NCI-H2107 treated with DMSO at 0.1 percent for 48 hours (cell line): ENCODE measurements around the gene RGS9.
"Not testable (repeated sequence)": the region's sequence is repeated elsewhere in the genome, so short reads cannot be mapped to it uniquely, and the experiment has no call there.

Experiments used
- DNase-seq: peaks from one replicate; lab custom pipeline; 2025; ENCODE audit not compliant: unreplicated experiment; lab: John Stamatoyannopoulos, UW

The RGS9 gene

GRCh38 chr17:65109990-65110680, 27.0 kb upstream of the RGS9 start:
- no peak for DNase-seq

- no peak for DNase-seq
These were observed 21.3 kb upstream of the RGS9 start for GRCh38 chr17:65115839-65116238.

GRCh38 chr17:65116515-65116914, 20.7 kb upstream of the RGS9 start:
- not testable (repeated sequence) for DNase-seq

- no peak for DNase-seq
These were observed 19.7 kb upstream of the RGS9 start for GRCh38 chr17:65117384-65118035.

- no peak for DNase-seq
These were observed 15.8 kb upstream of the RGS9 start for GRCh38 chr17:65121368-65121767.

GRCh38 chr17:65121916-65122806, 15.0 kb upstream of the RGS9 start:
- DNase-seq, result no peak

GRCh38 chr17:65122836-65123756, 14.1 kb upstream of the RGS9 start:
- DNase-seq, result peak; percentile 78

- DNase-seq, result no peak
These were observed 13.2 kb upstream of the RGS9 start for GRCh38 chr17:65123757-65124675.

- no peak for DNase-seq
These were observed 6.3 kb upstream of the RGS9 start for GRCh38 chr17:65130832-65131231.

- no peak for DNase-seq
These were observed 5.9 kb upstream of the RGS9 start for GRCh38 chr17:65131240-65131639.

- DNase-seq, result no peak
These were observed 5.2 kb upstream of the RGS9 start for GRCh38 chr17:65131946-65132345.

GRCh38 chr17:65134035-65134434, 3.1 kb upstream of the RGS9 start:
- no peak for DNase-seq

GRCh38 chr17:65139101-65139764, 2.1 kb downstream of the RGS9 start:
- no peak for DNase-seq

GRCh38 chr17:65142247-65142646, 5.1 kb downstream of the RGS9 start:
- no peak for DNase-seq

- no peak for DNase-seq
These were observed 6.9 kb downstream of the RGS9 start for GRCh38 chr17:65143889-65144604.

- DNase-seq, result no peak
These were observed 8.6 kb downstream of the RGS9 start for GRCh38 chr17:65145743-65146142.

GRCh38 chr17:65147955-65148354, 10.8 kb downstream of the RGS9 start:
- DNase-seq, result no peak

- no peak for DNase-seq
These were observed 17.8 kb downstream of the RGS9 start for GRCh38 chr17:65154770-65155589.
